Measurements from ENCODE around the gene EXOC3.

GRCh38 chr5:432928-433791 is 9.8 kb upstream of the EXOC3 start:
- TF ChIP-seq CTCF (IDR thresholded peaks at IDR 0.05) (no peak), POLR2AphosphoS5 (IDR thresholded peaks at IDR 0.05) (no peak), POLR2A (IDR thresholded peaks at IDR 0.05) (no peak)

Measured in sigmoid colon (tissue), 4 donors.